ENCODE data around the gene EHMT1. TPM values are rescaled to one million over a fixed set of nuclear protein-coding genes. Genes with fewer than 3 reads are reported as not detected.

EHMT1 gene
- total and polyA plus RNA-seq, 9 of the 15 experiments (the other 6 are each of a cell fraction or from before 2014, with no cell fraction given) = 2.2 to 76.0 (median 36.4) TPM

DNA sequence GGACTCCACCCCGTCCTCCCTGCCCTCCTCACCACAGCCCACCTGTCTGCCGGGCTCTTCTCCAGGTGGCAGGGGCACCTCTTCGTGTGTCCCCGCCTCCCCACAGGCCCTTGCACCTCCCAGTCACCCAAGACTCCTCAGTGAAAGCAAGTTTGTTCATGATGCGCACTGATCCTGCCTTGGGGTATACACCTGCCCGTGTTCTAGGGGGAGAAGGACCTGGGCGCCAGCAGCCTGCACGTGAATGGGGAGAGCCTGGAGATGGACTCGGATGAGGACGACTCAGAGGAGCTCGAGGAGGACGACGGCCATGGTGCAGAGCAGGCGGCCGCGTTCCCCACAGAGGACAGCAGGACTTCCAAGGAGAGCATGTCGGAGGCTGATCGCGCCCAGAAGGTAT, 124.9 kb downstream of the EHMT1 start:
- Histone ChIP-seq H2AFZ (ENCODE audit: low read depth, low read length) (no peak overlapping the region), H3K27ac (ENCODE audit: extremely low read depth, low read depth, low read length) (no peak overlapping the region), H3K9ac (ENCODE audit: insufficient read depth in 1 of 2, low read depth in 2 of 2, low read length in 2 of 2) (no peak overlapping the region), H4K20me1 (replicated peaks; ENCODE audit: control insufficient read depth, insufficient read depth, low read length) (0 out of 2 replicates have a peak, but pooled peaks cover 3% of the 10 kb centered on the region), H3K36me3 (ENCODE audit: control insufficient read depth, insufficient read depth, low read length) (peaks cover 62% of the 10 kb centered on the region), H3K9me1 (ENCODE audit: control insufficient read depth, insufficient read depth, low read length) (no peaks in the 10 kb centered on the region), H3K4me3 (no peak overlapping the region), H3K4me1 (replicated peaks in 1 of 2; ENCODE audit: control insufficient read depth in 2 of 2, insufficient read depth in 2 of 2, low read length in 2 of 2) (peaks cover 3 to 21% of the 10 kb centered on the region in 2 experiments; a peak in 4 of 5 replicates), H3K27me3 (ENCODE audit: control insufficient read depth in 2 of 2, insufficient read depth in 2 of 2, low read length in 2 of 2) (no peaks in the 10 kb centered on the region), H3K9me3 (replicated peaks; ENCODE audit: control insufficient read depth, insufficient read depth, low read depth, low read length) (no peaks in the 10 kb centered on the region), H3K79me2 (ENCODE audit: control insufficient read depth, insufficient read depth, low read length) (peaks cover 3% of the 10 kb centered on the region; the same call in 1 of the 3 replicates), H3K4me2 (ENCODE audit: insufficient read depth, low read length) (no peak overlapping the region)
- no peak for TF ChIP-seq HSF4 (CRISPR knock-in tag; IDR thresholded peaks at IDR 0.05; ENCODE audit: borderline replicate concordance)
- no peak for TF ChIP-seq SNIP1 (IDR thresholded peaks at IDR 0.05; ENCODE audit: low read depth)
- TF ChIP-seq MYBL2 (IDR thresholded peaks at IDR 0.05; ENCODE audit: low read depth) = no peak
- no peak for TF ChIP-seq MYBL2 (CRISPR knock-in tag; IDR thresholded peaks at IDR 0.05; ENCODE audit: borderline replicate concordance)
- TF ChIP-seq, protein P1, sequence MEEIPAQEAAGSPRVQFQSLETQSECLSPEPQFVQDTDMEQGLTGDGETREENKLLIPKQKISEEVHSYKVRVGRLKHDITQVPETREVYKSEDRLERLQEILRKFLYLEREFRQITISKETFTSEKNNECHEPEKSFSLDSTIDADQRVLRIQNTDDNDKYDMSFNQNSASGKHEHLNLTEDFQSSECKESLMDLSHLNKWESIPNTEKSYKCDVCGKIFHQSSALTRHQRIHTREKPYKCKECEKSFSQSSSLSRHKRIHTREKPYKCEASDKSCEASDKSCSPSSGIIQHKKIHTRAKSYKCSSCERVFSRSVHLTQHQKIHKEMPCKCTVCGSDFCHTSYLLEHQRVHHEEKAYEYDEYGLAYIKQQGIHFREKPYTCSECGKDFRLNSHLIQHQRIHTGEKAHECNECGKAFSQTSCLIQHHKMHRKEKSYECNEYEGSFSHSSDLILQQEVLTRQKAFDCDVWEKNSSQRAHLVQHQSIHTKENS (CRISPR knock-in tag; IDR thresholded peaks at IDR 0.05) = no peak
- TF ChIP-seq ZNF184 (CRISPR knock-in tag; IDR thresholded peaks at IDR 0.05) = no peak
- TF ChIP-seq FOSL1 (tag; conservative IDR thresholded peaks at IDR 0.05) = no peak
- TF ChIP-seq CBX1 (IDR thresholded peaks at IDR 0.05; ENCODE audit: low read depth) = no peak
- no peak for TF ChIP-seq HLTF (IDR thresholded peaks at IDR 0.05)
- no peak for TF ChIP-seq PHTF2 (CRISPR knock-in tag; IDR thresholded peaks at IDR 0.05)
- no peak for TF ChIP-seq TARDBP (IDR thresholded peaks at IDR 0.05)
- no peak for TF ChIP-seq CBX3 (IDR thresholded peaks at IDR 0.05; ENCODE audit: borderline replicate concordance in 1 of 2, low read length in 2 of 2)
- TF ChIP-seq ZNF57 (CRISPR knock-in tag; IDR thresholded peaks at IDR 0.05) = no peak
- no peak for TF ChIP-seq ERF (CRISPR knock-in tag; IDR thresholded peaks at IDR 0.05)
- TF ChIP-seq, protein P2, sequence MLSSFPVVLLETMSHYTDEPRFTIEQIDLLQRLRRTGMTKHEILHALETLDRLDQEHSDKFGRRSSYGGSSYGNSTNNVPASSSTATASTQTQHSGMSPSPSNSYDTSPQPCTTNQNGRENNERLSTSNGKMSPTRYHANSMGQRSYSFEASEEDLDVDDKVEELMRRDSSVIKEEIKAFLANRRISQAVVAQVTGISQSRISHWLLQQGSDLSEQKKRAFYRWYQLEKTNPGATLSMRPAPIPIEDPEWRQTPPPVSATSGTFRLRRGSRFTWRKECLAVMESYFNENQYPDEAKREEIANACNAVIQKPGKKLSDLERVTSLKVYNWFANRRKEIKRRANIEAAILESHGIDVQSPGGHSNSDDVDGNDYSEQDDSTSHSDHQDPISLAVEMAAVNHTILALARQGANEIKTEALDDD (IDR thresholded peaks at IDR 0.05) = no peak
- no peak for TF ChIP-seq LEF1 (IDR thresholded peaks at IDR 0.05)
- TF ChIP-seq TEAD1 (CRISPR knock-in tag; IDR thresholded peaks at IDR 0.05) = no peak
- TF ChIP-seq PTBP1 (IDR thresholded peaks at IDR 0.05; ENCODE audit: low read depth, low read length) = no peak
- TF ChIP-seq TAF15 (IDR thresholded peaks at IDR 0.05; ENCODE audit: low read depth, low read length) = no peak
- no peak for TF ChIP-seq ZNF583 (CRISPR knock-in tag; IDR thresholded peaks at IDR 0.05)
- CTCF ChIA-PET (ENCODE audit: low intra/inter-chr PET ratio) = no interaction called here
- ATAC-seq (no peak), FAIRE-seq (no peak), DNase-seq (ENCODE audit: extremely low read depth in 1 of 4, low spot score in 3 of 4) (no peak)
- 95% methylated on average over 18 of the region's 19 CpGs for WGBS (ENCODE audit: insufficient coverage, low coverage, missing lambda C conversion rate)
- no TSS peak for BruUV-seq (replicated peaks)
- POLR2A ChIA-PET = no interaction called here
- in situ Hi-C loops (cut with MboI) (no loop called here), intact Hi-C loops (cut with micrococcal nuclease) (no loop called here)
